AG09319 (cell line): ENCODE data around the gene SPTBN4.

ENCODE experiments used
- DNase-seq: peaks from one replicate; pipeline ENCODE4 v3.0.0-alpha.2; 2010; ENCODE audit warnings: low read depth; ENCODE audit errors: extremely low read depth
- CTCF ChIP-seq: IDR thresholded peaks from 2 replicates; pipeline ENCODE4 v1.5.1; 2011; ENCODE audit warnings: low read depth, mild to moderate bottlenecking, inconsistent platforms, low read length, moderate library complexity

The SPTBN4 gene

DNA sequence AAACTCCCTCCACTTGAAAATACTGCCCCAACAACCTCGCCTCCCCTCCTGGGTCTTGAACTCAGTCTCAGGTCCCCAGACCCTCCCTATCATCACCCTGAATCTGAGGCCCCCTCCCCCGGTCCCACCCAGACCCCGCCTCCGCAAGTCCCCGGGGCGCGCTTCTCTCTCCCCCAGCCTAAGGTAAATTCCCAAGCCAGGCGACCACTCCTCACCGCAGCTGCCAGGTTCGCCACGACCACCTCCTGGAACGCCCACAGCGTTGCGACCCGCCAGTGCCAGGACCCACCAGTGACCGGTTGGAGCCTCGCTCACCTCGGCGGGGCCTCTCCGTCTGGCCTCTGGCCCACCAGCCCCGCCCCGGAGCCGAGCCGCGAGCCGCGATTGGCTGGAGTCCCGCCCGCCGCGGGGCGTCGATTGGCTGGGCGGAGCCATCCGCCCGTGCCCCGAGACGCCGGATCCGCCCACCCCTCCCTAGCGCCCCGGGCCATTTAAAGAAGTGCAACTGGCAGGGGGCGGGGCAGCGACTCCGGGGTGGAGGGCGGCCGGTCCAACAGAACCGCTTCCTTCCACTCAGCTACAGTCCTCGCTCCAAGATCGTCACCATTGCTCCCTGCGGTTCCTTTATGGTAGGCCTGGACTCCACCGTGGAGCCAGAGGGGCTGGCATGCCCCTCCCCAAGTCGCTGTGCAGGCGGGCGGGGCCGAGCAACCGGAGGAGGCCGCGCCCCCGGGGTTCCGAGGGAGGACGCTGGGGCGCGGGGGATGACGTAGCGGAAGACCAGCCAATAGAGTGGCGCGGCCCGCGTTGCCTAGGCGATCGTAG is 22.6 kb upstream of the SPTBN4 start, which contains the start of gene SERTAD3:
Gene SERTAD3 (minus strand): TSS at position 336 of the 825 bp plus-strand sequence. CDS start 2,255 bp downstream, outside the sequence.
- DNase-seq, result peak; percentile 87
- TF ChIP-seq CTCF, result no peak

- DNase-seq, result no peak
- peak; percentile 27 for TF ChIP-seq CTCF
Observed at GRCh38 chr19:40444825-40445312, 21.9 kb upstream of the SPTBN4 start.

DNA sequence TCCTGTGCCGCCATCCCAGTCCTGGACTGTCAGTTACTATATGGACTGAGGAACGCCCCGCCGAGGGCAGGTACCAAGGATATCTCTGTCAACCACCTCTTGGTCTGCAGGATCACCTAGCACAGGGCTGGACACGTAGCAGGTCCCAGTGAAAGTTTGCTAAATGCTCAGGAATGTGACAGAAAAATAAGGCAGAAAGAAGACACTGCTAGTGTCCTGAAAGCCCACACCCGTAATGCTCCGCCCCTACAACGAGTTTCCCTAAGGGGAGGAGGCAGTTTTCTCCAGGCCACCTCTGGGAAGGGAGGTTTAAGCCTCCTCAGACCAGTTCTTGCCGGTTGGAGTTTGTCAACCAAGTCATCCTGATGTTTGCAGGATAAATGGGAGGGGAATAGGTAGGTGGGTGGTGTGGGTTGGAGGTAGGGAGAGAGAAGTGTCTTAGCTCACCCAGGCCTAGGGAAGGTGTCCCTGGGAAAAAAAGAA is 21.0 kb upstream of the SPTBN4 start:
- DNase-seq, result no peak
- TF ChIP-seq CTCF, result no peak

DNA sequence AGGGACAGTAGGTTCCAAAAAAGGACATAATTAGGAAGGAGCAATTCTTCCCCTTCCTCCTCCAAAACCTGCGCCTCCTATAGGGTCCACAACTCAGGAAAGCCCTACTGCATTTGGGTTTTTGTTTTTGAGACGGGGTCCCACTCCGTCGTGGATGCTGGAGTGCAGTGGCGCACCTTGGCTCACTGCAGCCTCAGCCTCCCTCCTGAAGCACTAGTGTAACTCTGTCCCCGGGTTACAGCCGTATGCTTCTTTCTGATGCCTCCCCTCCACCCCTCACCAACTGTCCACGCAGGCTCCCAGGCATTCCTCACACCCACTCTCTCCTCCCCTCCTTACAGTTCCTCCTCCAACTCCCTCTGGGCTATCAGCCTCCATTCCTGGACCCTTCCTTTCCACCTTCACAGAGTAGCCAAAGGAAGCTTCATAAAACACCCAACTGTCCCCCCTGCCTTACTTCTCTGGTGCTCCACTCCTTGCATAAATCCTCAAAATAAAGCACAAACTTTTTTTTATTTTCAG is 20.5 kb upstream of the SPTBN4 start:
- TF ChIP-seq CTCF, result no peak
- DNase-seq, result no peak

DNA sequence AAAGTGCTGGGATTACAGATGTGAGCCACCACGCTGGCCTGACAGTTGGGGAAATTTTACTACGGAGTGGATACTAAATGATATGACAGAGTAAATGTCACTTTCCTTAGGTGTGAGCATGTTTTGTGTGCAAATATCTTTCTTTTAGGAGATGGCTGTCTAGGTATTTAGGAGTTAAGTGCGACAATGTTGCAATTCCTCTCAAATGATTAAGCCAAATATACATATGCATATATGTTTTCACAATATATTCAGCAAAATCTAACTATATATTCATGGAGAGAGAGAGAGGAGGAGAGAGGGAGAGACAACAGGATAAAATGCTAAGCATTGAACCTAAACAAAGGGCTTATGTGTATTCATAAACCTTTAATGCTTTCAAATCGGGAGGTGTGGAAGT is 17.3 kb upstream of the SPTBN4 start:
- TF ChIP-seq CTCF, result no peak
- no peak for DNase-seq

GRCh38 chr19:40450664-40451063 is 16.1 kb upstream of the SPTBN4 start:
- TF ChIP-seq CTCF, result no peak
- no peak for DNase-seq

DNA sequence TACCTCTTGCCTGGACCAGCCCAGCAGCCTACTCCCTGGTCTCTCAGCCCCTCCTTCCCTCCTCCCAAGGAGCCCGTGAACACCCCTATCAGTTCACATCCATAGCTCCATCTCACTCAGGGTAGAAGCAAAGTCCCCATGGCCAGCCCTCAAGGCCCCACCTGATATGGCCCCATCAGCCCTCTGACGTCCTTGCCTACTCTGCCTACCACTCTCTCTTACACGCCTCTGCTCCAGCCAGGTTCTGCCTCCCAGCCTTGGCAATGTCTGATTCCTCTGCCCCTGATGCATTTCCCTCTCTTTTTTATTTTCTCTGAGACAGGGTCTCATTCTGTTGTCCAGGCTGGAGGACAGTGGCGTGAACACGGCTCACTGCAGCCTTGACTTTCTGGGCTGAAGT is 14.8 kb upstream of the SPTBN4 start:
- DNase-seq, result no peak
- TF ChIP-seq CTCF, result no peak
